H1 (cell line): ENCODE results near the gene SIK3. TPM values are rescaled to one million over a fixed set of nuclear protein-coding genes. Genes with fewer than 3 reads are reported as not detected.

Experiments
- ATF2 ChIP-seq: IDR thresholded peaks from 2 replicates; pipeline ENCODE4 v1.6.1; 2012; ENCODE audit warnings: low read length, inconsistent platforms
- CHD7 ChIP-seq: fragments of 300-600 bp; sonication (generic); IDR thresholded peaks from 2 replicates; pipeline ENCODE4 v1.7.1; 2012; ENCODE audit warnings: low read length, moderate library complexity, mild to moderate bottlenecking, inconsistent platforms; ENCODE audit not compliant: insufficient replicate concordance
- EP300 ChIP-seq, 2 experiments: IDR thresholded peaks; 1 replicate in 1 of 2; 2 replicates in 1 of 2; pipeline ENCODE4 v1.6.1; 2011 to 2012; ENCODE audit warnings: low read depth in 2 of 2, low read length in 2 of 2, mild to moderate bottlenecking in 2 of 2, borderline replicate concordance in 1 of 2, inconsistent platforms in 1 of 2, moderate library complexity in 1 of 2
- FOSL1 ChIP-seq: IDR thresholded peaks from 2 replicates; pipeline ENCODE4 v1.6.1; 2011; ENCODE audit warnings: mild to moderate bottlenecking, low read depth, low read length, moderate library complexity; ENCODE audit not compliant: insufficient read depth
- HDAC6 ChIP-seq: IDR thresholded peaks from one replicate; pipeline ENCODE4 v1.7.1; 2012; ENCODE audit warnings: low read depth, mild to moderate bottlenecking, inconsistent platforms, low read length, moderate library complexity
- NRF1 ChIP-seq: IDR thresholded peaks from 2 replicates; pipeline ENCODE4 v1.6.1; 2011; ENCODE audit warnings: mild to moderate bottlenecking, low read depth, low read length, improper control_type of control experiment
- SP1 ChIP-seq: IDR thresholded peaks from 2 replicates; pipeline ENCODE4 v1.6.1; 2011; ENCODE audit warnings: low read depth, low read length
- TEAD4 ChIP-seq: IDR thresholded peaks from 2 replicates; pipeline ENCODE4 v1.6.1; 2012; ENCODE audit warnings: low read depth, low read length, inconsistent platforms, mixed read lengths
- polyA plus RNA-seq, 7 experiments: library from polyadenylated mRNA; depleted of rRNA in 3 of 7; stranded (reverse) in 5 of 7; unstranded in 2 of 7; fragments of >200 nt in 5 of 7; fragments of 200-250 nt in 2 of 7; gene quantifications; 1 replicate in 5 of 7; 2 replicates in 1 of 7; 4 replicates in 1 of 7; pipeline versions ENCODE4 v1.2.1 to v1.2.3, GENCODE V29; 2011 to 2013; ENCODE audit warnings: missing spikeins in 2 of 7, mixed read lengths in 2 of 7
- total RNA-seq: library from RNA; stranded (reverse); fragmentation: NEBNext Ultra II Directional; extraction: Animal tissue kit (Norgen Biotek cat#: 25700); gene quantifications from 2 replicates; pipeline ENCODE4 v1.2.1, GENCODE V29; 2021

SIK3 gene
- total and polyA plus RNA-seq, 2 of the 8 experiments (the other 6 are each of a cell fraction or from before 2014, with no cell fraction given) = 19.9 to 32.1 TPM

- TF ChIP-seq CHD7 (no peak), TEAD4 (no peak), SP1 (no peak), ATF2 (no peak), HDAC6 (no peak), EP300 (IDR thresholded peaks at IDR 0.05; ENCODE audit: borderline replicate concordance in 1 of 2, low read depth in 2 of 2, low read length in 2 of 2) (no peak), NRF1 (no peak), FOSL1 (no peak)
Measured at GRCh38 chr11:116990811-116991210, 107.4 kb downstream of the SIK3 start (continued).
